ENCODE data around the gene UBN1. TPM values are rescaled to one million over a fixed set of nuclear protein-coding genes. Genes with fewer than 3 reads are reported as not detected.

Gene UBN1
- total and polyA plus RNA-seq, 10 of the 15 experiments (the other 5 are each of a cell fraction or from before 2014, with no cell fraction given), result 2.1 to 32.5 (median 13.9) TPM

GRCh38 chr16:4870138-4870671, 22.9 kb downstream of the UBN1 start (continued):
- no peak for TF ChIP-seq ZBTB33 (IDR thresholded peaks at IDR 0.05)
- TF ChIP-seq ETV6 (conservative IDR thresholded peaks at IDR 0.05 in 1 of 2, IDR thresholded peaks at IDR 0.05 in 1 of 2; ENCODE audit: borderline replicate concordance in 1 of 2, low read depth in 1 of 2), result no peak
- TF ChIP-seq RELA (IDR thresholded peaks at IDR 0.05; ENCODE audit: borderline replicate concordance, partially characterized antibody), result no peak
- no peak for TF ChIP-seq RCOR1 (conservative IDR thresholded peaks at IDR 0.05; ENCODE audit: low read depth, low read length)
- no peak for TF ChIP-seq TAF1 (IDR thresholded peaks at IDR 0.05; ENCODE audit: borderline replicate concordance, low read depth, low read length)

GRCh38 chr16:4871071-4871470, 23.8 kb downstream of the UBN1 start:
- H3K27ac ChIP-seq (ENCODE audit: control insufficient read depth, insufficient read depth), result no peak overlapping the region
- no peaks in the 10 kb centered on the region for H3K27me3 ChIP-seq (replicated peaks in 1 of 2; ENCODE audit: control insufficient read depth in 2 of 2, insufficient read depth in 2 of 2, low read length in 1 of 2)
- ChIA-PET RAD21 (ENCODE audit: unreplicated experiment) (no interaction called here), CTCF (no interaction called here), POLR2A (no interaction called here), SMC1A (ENCODE audit: uncharacterized antibody, unreplicated experiment) (no interaction called here)
- H2AFZ ChIP-seq (ENCODE audit: control insufficient read depth, low read depth, low read length), result no peak overlapping the region
- no peaks in the 10 kb centered on the region; the same call in 1 of the 2 replicates for H4K20me1 ChIP-seq (ENCODE audit: control insufficient read depth, insufficient read depth)
- in situ Hi-C loops (cut with MboI) (no loop called here), intact Hi-C loops (cut with micrococcal nuclease; ENCODE audit: unreplicated experiment) (no loop called here)
- no peak overlapping the region for H3K9ac ChIP-seq (ENCODE audit: control insufficient read depth, insufficient read depth, low read length)
- H3K4me2 ChIP-seq (ENCODE audit: control insufficient read depth, insufficient read depth), result no peak overlapping the region
- no peaks in the 10 kb centered on the region for H3K9me3 ChIP-seq (replicated peaks; ENCODE audit: control insufficient read depth, insufficient read depth, low read length)
- H3K4me1 ChIP-seq (ENCODE audit: control insufficient read depth, insufficient read depth, low read length), result no peaks in the 10 kb centered on the region
- peaks cover 39 to 50% of the 10 kb centered on the region in 2 experiments for H3K36me3 ChIP-seq (ENCODE audit: control insufficient read depth in 2 of 2, insufficient read depth in 2 of 2, low read length in 1 of 2)
- no TSS peak for BruUV-seq (replicated peaks)
- H3K79me2 ChIP-seq (ENCODE audit: control insufficient read depth, insufficient read depth, low read length), result no peaks in the 10 kb centered on the region
- FAIRE-seq (no peak), DNase-seq (ENCODE audit: low read depth, low spot score) (no peak), ATAC-seq (no peak)
- H3K4me3 ChIP-seq, result no peak overlapping the region
- 96% methylated on average over 4 of the region's 4 CpGs for WGBS (ENCODE audit: insufficient coverage, insufficient replicate concordance, low lambda C conversion rate, missing lambda C conversion rate)
- TF ChIP-seq IKZF2 (IDR thresholded peaks at IDR 0.05) (no peak), CHD2 (IDR thresholded peaks at IDR 0.05; ENCODE audit: borderline replicate concordance, low read depth, low read length) (no peak), HCFC1 (IDR thresholded peaks at IDR 0.05; ENCODE audit: low read length) (no peak), YY1 (IDR thresholded peaks at IDR 0.05; ENCODE audit: low read depth, low read length) (no peak), NFXL1 (IDR thresholded peaks at IDR 0.05; ENCODE audit: borderline replicate concordance) (no peak)
